Right lobe of liver (tissue), 4 donors: ENCODE data around the gene SLC7A14.

Experiments used
- POLR2A ChIP-seq: fragments of 450-650 bp; IDR thresholded peaks from one replicate; pipeline ENCODE4 v1.6.1; 2017; ENCODE audit warnings: antibody characterized with exemption, mild to moderate bottlenecking
- TF ChIP-seq, protein P1 (sequence below), 4 donors: fragments of 200-600 bp in 3 of 4; fragments of 450-650 bp in 1 of 4; IDR thresholded peaks; one replicate each; pipeline versions ENCODE4 v1.5.1 to v1.8.0; 2016 to 2022; ENCODE audit warnings: antibody characterized with exemption in 4 of 4, mild to moderate bottlenecking in 2 of 4
- donor health status: DM: no; HTN: no; CAD: no.
- donor health status: DM: no; HTN: no; CAD: no.
- donor health status: DM: no; HTN: yes; CAD: no.

DNA sequence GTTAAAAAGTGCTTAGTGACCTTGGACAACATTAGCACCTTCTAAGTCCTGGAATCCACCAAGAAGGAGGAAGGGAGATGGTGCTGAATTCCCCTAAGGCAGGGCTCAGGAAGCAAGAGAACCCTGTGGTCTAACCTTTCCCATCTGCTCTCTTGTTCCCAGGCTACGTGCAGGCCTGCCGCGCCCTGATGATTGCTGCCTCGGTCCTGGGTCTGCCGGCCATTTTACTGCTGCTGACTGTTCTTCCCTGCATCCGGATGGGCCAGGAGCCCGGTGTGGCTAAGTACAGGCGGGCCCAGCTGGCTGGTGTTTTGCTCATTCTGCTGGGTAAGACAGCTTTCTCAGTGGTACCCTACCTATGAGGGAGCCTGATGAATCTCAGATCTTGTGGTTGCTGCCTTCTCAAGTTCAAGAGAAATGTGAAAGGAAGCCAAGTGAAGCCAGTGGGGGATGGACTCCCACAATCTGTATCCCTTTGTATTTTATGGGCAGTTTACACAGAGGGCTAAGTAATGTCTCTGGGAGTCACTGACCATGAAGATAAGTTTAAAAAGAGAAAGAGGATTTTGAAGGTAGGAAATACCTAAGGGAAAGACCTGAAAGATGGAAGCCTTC is 162.8 kb downstream of the SLC7A14 start:
- TF ChIP-seq POLR2A: no peak
- TF ChIP-seq, protein P1, sequence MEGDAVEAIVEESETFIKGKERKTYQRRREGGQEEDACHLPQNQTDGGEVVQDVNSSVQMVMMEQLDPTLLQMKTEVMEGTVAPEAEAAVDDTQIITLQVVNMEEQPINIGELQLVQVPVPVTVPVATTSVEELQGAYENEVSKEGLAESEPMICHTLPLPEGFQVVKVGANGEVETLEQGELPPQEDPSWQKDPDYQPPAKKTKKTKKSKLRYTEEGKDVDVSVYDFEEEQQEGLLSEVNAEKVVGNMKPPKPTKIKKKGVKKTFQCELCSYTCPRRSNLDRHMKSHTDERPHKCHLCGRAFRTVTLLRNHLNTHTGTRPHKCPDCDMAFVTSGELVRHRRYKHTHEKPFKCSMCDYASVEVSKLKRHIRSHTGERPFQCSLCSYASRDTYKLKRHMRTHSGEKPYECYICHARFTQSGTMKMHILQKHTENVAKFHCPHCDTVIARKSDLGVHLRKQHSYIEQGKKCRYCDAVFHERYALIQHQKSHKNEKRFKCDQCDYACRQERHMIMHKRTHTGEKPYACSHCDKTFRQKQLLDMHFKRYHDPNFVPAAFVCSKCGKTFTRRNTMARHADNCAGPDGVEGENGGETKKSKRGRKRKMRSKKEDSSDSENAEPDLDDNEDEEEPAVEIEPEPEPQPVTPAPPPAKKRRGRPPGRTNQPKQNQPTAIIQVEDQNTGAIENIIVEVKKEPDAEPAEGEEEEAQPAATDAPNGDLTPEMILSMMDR (IDR thresholded peaks at IDR 0.05): no peak
